TTC549 (cell line): ENCODE data around the gene CNKSR2.

Experiments
- FAIRE-seq: peaks from 2 replicates; lab custom pipeline; 2012; peaks lifted over from hg19 to GRCh38; lab: Jason Lieb, UNC

CNKSR2 gene

GRCh38 chrX:21675931-21676330, 301.7 kb downstream of the CNKSR2 start:
- no peak for FAIRE-seq

GRCh38 chrX:21678048-21678612, 303.9 kb downstream of the CNKSR2 start:
- no peak for FAIRE-seq

GRCh38 chrX:21683941-21684340, 309.7 kb downstream of the CNKSR2 start:
- FAIRE-seq = no peak

GRCh38 chrX:21691512-21692018, 317.3 kb downstream of the CNKSR2 start:
- FAIRE-seq = no peak

GRCh38 chrX:21698272-21698671, 324.1 kb downstream of the CNKSR2 start:
- FAIRE-seq = no peak

- no peak for FAIRE-seq
These were observed 324.9 kb downstream of the CNKSR2 start for GRCh38 chrX:21699136-21699535.

GRCh38 chrX:21700275-21700674, 326.1 kb downstream of the CNKSR2 start:
- no peak for FAIRE-seq

- no peak for FAIRE-seq
These were observed 326.7 kb downstream of the CNKSR2 start for GRCh38 chrX:21700967-21701366.

- no peak for FAIRE-seq
These were observed 328.5 kb downstream of the CNKSR2 start for GRCh38 chrX:21702725-21703124.
